SK-N-SH (cell line): ENCODE results near the gene ERC2.

Experiments used
- CHD2 ChIP-seq: fragments of 150-350 bp; IDR thresholded peaks from 2 replicates; pipeline ENCODE4 v1.6.1; 2018; ENCODE audit warnings: low read length; ENCODE audit not compliant: partially characterized antibody
- CTCF ChIP-seq: fragments of 200-600 bp; sonication (generic); IDR thresholded peaks from 2 replicates; pipeline ENCODE4 v1.6.1; 2017; ENCODE audit warnings: antibody characterized with exemption, mild to moderate bottlenecking, moderate library complexity
- ELF1 ChIP-seq: IDR thresholded peaks from 2 replicates; pipeline ENCODE4 v1.4.0; 2012
- EP300 ChIP-seq, 2 experiments: IDR thresholded peaks; 2 replicates each; pipeline versions ENCODE4 v1.4.0 to v1.6.1; 2012; ENCODE audit warnings: borderline replicate concordance in 1 of 2, low read depth in 1 of 2, low read length in 1 of 2
- FOXJ3 ChIP-seq: sonication (generic); formaldehyde crosslinking; IDR thresholded peaks from 2 replicates; pipeline ENCODE4 v1.5.1; 2020; ENCODE audit warnings: mild to moderate bottlenecking, missing genetic modification reagents
- RCOR1 ChIP-seq: fragments of 150-350 bp; IDR thresholded peaks from 2 replicates; pipeline ENCODE4 v1.6.1; 2017; ENCODE audit warnings: antibody characterized with exemption, low read length
- REST ChIP-seq: IDR thresholded peaks from 2 replicates; pipeline ENCODE4 v1.6.1; 2012; ENCODE audit warnings: mild to moderate bottlenecking, low read depth, low read length, moderate library complexity
- SMC3 ChIP-seq: IDR thresholded peaks from 2 replicates; pipeline ENCODE4 v1.6.1; 2012; ENCODE audit warnings: low read depth, low read length, improper control_type of control experiment
- USF1 ChIP-seq: IDR thresholded peaks from 2 replicates; pipeline ENCODE4 v1.4.0; 2012; ENCODE audit warnings: low read depth, borderline replicate concordance
- USF2 ChIP-seq: fragments of 150-350 bp; IDR thresholded peaks from 2 replicates; pipeline ENCODE4 v1.6.1; 2017; ENCODE audit warnings: antibody characterized with exemption, low read length, low read depth, borderline replicate concordance
- YY1 ChIP-seq: IDR thresholded peaks from 2 replicates; pipeline ENCODE4 v1.4.0; 2012; ENCODE audit warnings: low read depth, mild to moderate bottlenecking

GRCh38 chr3:56119575-56120349, 348.5 kb downstream of the ERC2 start:
- TF ChIP-seq REST, result no peak
- no peak for TF ChIP-seq CHD2
- no peak for TF ChIP-seq USF2
- TF ChIP-seq CTCF, result no peak
- TF ChIP-seq FOXJ3 (CRISPR knock-in tag), result no peak
- no peak for TF ChIP-seq USF1
- no peak for TF ChIP-seq EP300 (IDR thresholded peaks at IDR 0.05; ENCODE audit: borderline replicate concordance in 1 of 2, low read depth in 1 of 2, low read length in 1 of 2)
- no peak for TF ChIP-seq YY1
- TF ChIP-seq RCOR1, result no peak
- no peak for TF ChIP-seq ELF1
- no peak for TF ChIP-seq SMC3
